Effector memory CD4-positive, alpha-beta T cell (primary cell): ENCODE measurements around the gene CUL2.
"Not testable (repeated sequence)": the region's sequence is repeated elsewhere in the genome, so short reads cannot be mapped to it uniquely, and the experiment has no call there.

ENCODE experiments used
- DNase-seq, 3 donors: peaks; one replicate each; pipeline ENCODE4 v3.0.0-alpha.2; 2020
- H3K27ac ChIP-seq: 2 replicates; pipeline ENCODE4 v1.7.0; 2013; ENCODE audit warnings: mild to moderate bottlenecking, low read length, moderate library complexity; ENCODE audit not compliant: insufficient read depth, poor library complexity, severe bottlenecking
- H3K27me3 ChIP-seq: replicated peaks from 2 replicates; pipeline ENCODE4 v1.7.0; 2013; ENCODE audit warnings: mild to moderate bottlenecking, low read length; ENCODE audit not compliant: insufficient read depth, control insufficient read depth, poor library complexity, severe bottlenecking
- H3K36me3 ChIP-seq: 2 replicates; pipeline ENCODE4 v1.7.0; 2013; ENCODE audit warnings: mild to moderate bottlenecking, low read length, moderate library complexity; ENCODE audit not compliant: control insufficient read depth, insufficient read depth
- H3K4me1 ChIP-seq: 2 replicates; pipeline ENCODE4 v1.7.0; 2013; ENCODE audit warnings: low read length, mild to moderate bottlenecking; ENCODE audit not compliant: control insufficient read depth, insufficient read depth, poor library complexity, severe bottlenecking
- H3K4me3 ChIP-seq: 2 replicates; pipeline ENCODE4 v1.7.0; 2013; ENCODE audit warnings: low read length, low read depth, mild to moderate bottlenecking; ENCODE audit not compliant: insufficient read depth, poor library complexity, severe bottlenecking
- H3K9me3 ChIP-seq: 2 replicates; pipeline ENCODE4 v1.7.0; 2013; ENCODE audit warnings: mild to moderate bottlenecking, low read length, moderate library complexity; ENCODE audit not compliant: control insufficient read depth

CUL2 gene

DNA sequence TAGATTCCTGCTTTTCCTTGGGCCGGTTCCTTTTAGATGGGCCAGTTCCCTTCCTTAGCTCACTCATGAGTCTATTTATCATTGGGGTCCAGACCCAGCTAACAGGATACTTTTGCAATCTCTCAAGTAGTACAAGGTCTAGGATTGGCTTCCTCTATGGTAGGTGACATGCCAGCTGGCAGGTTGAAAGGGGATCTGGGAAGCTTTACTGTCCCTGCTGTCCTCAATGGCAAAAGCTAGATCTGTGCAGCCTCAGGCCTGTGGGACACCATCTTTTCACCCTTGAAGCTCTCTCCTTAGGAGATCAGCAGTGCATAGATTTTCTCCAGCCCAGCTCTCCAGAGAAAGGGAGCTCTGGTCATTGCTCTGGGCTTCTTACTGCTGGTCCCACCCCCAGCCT is 96.4 kb downstream of the CUL2 start:
- no peaks in the 10 kb centered on the region for H3K9me3 ChIP-seq
- peaks cover 5% of the 10 kb centered on the region for H3K4me1 ChIP-seq
- H3K27ac ChIP-seq, result no peak overlapping the region
- no peaks in the 10 kb centered on the region for H3K27me3 ChIP-seq
- DNase-seq, result no peak
- no peak overlapping the region for H3K4me3 ChIP-seq
- H3K36me3 ChIP-seq, result no peaks in the 10 kb centered on the region

DNA sequence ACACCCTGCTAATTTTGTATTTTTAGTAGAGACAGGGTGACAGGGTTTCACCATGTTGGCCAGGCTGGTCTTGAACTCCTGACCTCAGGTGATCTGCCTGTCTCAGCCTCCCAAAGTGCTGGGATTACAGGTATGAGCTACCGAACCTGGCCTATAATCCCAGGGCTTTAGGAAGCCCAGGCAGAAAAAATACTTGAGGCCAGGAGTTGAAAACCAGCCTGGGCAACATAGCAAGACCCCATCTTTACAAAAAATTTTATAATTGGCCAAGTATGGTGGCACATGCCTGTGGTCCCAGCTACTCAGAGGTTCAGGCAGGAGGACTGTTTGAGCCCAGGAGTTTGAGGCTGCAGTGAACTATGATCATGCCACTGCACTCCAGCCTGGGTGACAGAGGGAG is 99.0 kb downstream of the CUL2 start:
- not testable (repeated sequence) for H3K36me3 ChIP-seq, H3K4me3 ChIP-seq, H3K27ac ChIP-seq, H3K4me1 ChIP-seq, H3K27me3 ChIP-seq, DNase-seq, H3K9me3 ChIP-seq

DNA sequence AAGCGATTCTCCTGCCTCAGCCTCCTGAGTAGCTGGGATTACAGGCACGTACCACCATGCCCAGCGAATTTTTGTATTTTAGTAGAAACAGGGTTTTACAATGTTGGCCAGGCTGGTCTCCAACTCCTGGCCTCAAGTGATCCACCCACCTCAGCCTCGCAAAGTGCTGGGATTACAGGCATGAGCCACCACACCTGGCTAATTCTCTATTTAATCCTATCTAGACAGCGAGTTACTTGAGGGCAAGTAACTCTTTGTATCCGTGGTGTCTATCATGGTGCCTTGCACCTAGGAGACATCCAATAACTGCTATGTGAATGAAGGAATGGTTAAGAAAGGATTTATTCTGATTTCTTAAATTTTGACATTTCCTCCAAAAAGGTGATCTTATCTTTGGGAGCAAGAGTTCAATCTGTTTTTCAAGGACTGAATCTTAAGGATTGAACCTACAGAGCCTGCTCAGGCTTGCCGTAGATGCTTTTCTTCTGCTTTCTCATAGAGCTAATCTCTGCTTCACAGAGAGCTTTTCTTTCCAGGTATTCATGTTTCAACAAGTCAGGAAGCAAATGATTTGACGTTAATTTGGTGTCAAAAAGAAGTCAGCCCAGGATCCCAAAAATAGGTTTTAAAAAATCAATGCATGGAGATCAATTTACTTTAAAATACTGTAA is 101.6 kb downstream of the CUL2 start:
- no peaks in the 10 kb centered on the region for H3K27me3 ChIP-seq
- no peaks in the 10 kb centered on the region for H3K4me1 ChIP-seq
- no peak for DNase-seq
- no peaks in the 10 kb centered on the region for H3K36me3 ChIP-seq
- no peak overlapping the region for H3K4me3 ChIP-seq
- no peak overlapping the region for H3K27ac ChIP-seq
- no peaks in the 10 kb centered on the region for H3K9me3 ChIP-seq

DNA sequence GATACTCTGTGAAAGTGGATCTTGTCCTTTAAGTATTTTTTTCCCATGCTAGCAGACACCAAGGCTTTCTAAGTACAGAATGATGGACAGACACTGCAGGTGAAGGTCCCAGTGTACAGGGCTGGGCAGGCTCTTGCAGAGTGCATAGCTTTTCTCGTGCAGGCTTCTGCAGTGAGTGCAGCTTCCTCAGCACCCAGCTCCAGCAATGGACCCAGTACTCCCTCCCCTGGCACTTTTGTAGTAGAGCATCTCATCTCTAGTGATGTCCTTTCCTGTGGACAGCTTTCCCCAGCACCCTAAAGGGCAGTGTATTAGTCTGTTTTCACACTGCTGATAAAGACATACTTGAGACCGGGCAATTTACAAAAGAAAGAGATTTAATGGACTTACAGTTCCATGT is 104.3 kb downstream of the CUL2 start:
- Histone ChIP-seq H3K9me3 (no peaks in the 10 kb centered on the region), H3K4me1 (no peaks in the 10 kb centered on the region), H3K4me3 (no peak overlapping the region), H3K27me3 (no peaks in the 10 kb centered on the region), H3K27ac (no peak overlapping the region), H3K36me3 (no peaks in the 10 kb centered on the region)
- DNase-seq, result no peak

DNA sequence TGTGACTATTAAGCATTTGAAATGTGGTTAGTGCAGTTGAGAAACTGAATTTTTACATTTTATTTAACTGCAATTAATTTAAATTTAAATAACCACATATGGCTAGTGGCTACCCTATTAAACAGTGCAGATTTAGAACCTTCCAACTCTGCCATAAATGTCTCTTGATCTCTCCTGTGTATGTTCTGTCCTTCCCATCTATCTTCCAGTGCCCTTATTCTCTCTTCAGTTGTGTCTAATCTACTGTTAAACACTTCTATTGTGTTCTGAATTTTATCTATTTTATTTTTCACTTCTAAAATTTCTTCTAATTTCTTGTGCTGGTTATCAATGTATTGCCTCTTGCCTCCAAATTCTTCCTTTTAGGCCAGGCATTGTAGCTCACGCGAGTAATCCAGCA is 105.0 kb downstream of the CUL2 start:
- no peaks in the 10 kb centered on the region for H3K4me1 ChIP-seq
- no peaks in the 10 kb centered on the region for H3K27me3 ChIP-seq
- H3K27ac ChIP-seq, result no peak overlapping the region
- no peaks in the 10 kb centered on the region for H3K36me3 ChIP-seq
- no peak for DNase-seq
- no peaks in the 10 kb centered on the region for H3K9me3 ChIP-seq
- H3K4me3 ChIP-seq, result no peak overlapping the region

DNA sequence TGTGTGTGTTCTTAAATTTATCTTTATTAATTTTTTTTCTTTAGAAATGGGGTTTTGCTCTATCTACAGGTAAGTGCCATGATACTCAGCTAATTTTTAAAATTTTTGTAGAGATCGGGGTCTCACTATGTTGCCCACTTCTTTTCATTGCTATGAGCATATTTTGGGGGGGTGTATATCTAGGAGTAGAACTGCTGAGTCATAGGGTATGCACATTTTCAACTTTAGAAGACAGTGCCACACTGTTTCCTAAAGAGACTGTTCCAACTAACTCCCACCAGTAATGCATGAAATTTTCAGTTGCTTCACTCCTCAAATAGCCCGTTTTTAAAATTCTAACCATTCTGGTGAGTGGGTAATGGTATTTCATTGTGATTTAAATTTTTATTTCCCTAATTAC is 108.3 kb downstream of the CUL2 start:
- Histone ChIP-seq H3K9me3 (no peaks in the 10 kb centered on the region), H3K4me1 (no peaks in the 10 kb centered on the region), H3K36me3 (no peaks in the 10 kb centered on the region), H3K27ac (no peak overlapping the region), H3K4me3 (no peak overlapping the region), H3K27me3 (no peaks in the 10 kb centered on the region)
- no peak for DNase-seq

DNA sequence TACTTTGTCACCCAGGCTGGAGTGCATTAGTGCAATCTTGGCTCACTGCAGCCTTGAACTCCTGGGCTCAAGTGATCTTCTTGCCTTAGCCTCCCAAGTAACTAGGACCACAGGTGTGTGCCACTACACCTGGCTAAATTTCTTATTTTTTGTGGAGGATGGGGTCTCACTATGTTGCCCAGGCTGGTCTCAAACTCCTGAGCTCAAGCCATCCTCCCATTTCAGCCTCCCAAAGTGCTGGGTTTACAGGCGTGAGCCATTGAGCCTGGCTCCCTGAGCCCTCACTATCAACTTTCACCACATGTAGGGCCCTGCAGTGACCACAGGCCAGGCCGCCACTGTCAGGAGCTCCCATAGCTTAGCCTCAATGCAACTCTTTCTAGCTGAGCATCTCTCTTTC is 110.2 kb downstream of the CUL2 start:
- H3K4me3 ChIP-seq, result no peak overlapping the region
- no peaks in the 10 kb centered on the region for H3K27me3 ChIP-seq
- H3K4me1 ChIP-seq, result no peaks in the 10 kb centered on the region
- H3K36me3 ChIP-seq, result no peaks in the 10 kb centered on the region
- no peaks in the 10 kb centered on the region for H3K9me3 ChIP-seq
- no peak overlapping the region for H3K27ac ChIP-seq
- DNase-seq, result no peak

DNA sequence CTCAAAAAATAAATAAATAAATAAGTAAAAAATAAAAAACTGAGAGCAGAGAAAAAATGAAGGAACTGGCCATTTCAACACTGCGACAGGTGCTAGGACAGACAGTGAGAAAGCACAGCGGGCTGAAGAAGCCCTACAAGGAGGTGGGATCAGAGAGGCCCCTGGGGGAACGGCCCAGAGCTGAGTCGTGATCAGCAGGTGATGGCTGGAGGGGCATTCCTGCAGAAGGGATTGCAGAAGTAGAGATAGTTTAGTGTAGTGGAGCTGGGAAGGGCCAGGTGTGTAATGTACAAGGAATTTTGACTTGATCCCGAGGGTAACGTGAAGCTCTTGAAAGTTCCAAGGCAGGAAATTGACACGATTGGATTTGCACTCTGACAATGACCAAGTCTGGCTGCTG is 112.1 kb downstream of the CUL2 start:
- Histone ChIP-seq H3K4me3 (no peak overlapping the region), H3K36me3 (no peaks in the 10 kb centered on the region), H3K9me3 (no peaks in the 10 kb centered on the region), H3K27ac (no peak overlapping the region), H3K27me3 (no peaks in the 10 kb centered on the region), H3K4me1 (no peaks in the 10 kb centered on the region)
- no peak for DNase-seq

DNA sequence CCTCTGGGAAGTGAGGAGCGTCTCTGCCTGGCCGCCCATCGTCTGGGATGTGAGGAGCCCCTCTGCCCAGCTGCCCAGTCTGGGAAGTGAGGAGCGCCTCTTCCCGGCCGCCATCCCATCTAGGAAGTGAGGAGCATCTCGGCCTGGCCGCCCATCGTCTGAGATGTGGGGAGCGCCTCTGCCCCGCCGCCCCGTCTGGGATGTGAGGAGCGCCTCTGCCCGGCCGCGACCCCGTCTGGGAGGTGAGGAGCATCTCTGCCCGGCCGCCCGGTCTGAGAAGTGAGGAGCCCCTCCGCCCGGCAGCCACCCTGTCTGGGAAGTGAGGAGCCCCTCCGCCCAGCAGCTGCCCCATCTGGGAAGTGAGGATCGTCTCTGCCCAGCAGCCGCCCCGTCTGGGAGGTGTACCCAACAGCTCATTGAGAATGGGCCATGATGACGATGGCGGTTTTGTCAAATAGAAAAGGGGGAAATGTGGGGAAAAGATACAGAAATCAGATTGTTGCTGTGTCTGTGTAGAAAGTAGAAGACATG is 113.7 kb downstream of the CUL2 start:
- not testable (repeated sequence) for H3K4me3 ChIP-seq, H3K27me3 ChIP-seq, DNase-seq, H3K36me3 ChIP-seq, H3K4me1 ChIP-seq, H3K27ac ChIP-seq, H3K9me3 ChIP-seq

DNA sequence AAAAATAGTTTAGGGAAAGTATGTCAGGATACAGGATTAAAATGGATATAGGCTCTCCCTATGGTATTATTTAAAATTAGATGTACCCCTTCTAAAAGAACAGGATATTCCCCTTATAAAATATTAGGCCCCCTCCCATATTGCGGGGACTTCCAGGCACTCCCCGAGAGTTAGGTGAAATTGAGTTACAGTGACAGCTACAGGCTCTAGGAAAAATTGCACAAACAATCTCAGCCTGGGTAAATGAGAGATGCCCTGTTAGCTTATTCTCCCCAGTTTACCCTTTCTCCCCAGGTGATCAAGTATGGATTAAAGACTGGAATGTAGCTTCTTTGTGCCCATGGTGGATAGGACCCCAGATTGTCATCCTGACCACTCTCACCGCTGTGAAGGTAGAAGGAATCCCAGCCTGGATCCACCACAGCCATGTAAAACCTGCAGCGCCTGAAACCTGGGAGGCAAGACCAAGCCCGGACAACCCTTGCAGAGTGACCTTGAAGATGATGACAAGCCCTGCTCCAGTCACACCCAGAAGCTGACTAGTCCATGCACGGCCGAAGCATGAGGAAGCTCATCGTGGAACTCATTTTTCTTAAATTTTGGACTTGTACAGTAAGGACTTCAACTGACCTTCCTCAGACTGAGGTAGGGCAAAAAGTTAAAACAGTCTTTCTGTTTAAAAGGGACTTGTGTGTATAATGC is 115.6 kb downstream of the CUL2 start:
- H3K4me1 ChIP-seq, H3K27me3 ChIP-seq, H3K27ac ChIP-seq, H3K4me3 ChIP-seq, DNase-seq, H3K36me3 ChIP-seq, H3K9me3 ChIP-seq: not testable (repeated sequence)
